ENCODE results near the gene MYO9B. TPM values are rescaled to one million over a fixed set of nuclear protein-coding genes. Genes with fewer than 3 reads are reported as not detected.
A peak's percentile ranks its signal among the peaks of the same experiment; 100 is the strongest.

MYO9B gene
- total and polyA plus RNA-seq, 9 of the 15 experiments (the other 6 are each of a cell fraction or from before 2014, with no cell fraction given): 2.4 to 77.6 (median 23.0) TPM

DNA sequence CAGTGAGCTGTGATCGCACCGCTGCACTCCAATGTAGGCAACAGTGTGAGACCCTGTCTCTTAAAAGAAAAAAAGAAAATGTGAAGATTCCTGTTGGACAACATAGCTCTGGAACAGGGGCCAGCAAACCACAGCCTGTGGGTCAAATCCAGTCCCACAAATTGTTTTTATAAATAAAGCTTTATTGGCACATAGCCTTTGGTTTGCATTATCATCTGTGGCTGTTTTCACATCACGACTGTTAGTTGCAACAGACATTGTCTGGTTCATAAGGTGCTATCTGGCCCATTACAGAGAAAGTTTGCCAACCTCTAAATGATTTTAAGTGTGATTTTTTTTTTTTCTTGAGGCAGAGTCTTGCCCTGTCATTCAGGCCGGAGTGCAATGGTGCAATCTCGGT, 90.1 kb downstream of the MYO9B start:
- BruUV-seq (replicated peaks): no TSS peak
- intact Hi-C loops (cut with micrococcal nuclease): no loop called here
- in situ Hi-C loops (cut with MboI): no loop called here

More for the DNA sequence above, 90.1 kb downstream of the MYO9B start:
- H3K9ac ChIP-seq (ENCODE audit: insufficient read depth in 1 of 2, low read depth in 2 of 2, low read length in 2 of 2): no peak overlapping the region
- no peak for TF ChIP-seq GTF2B (IDR thresholded peaks at IDR 0.05; ENCODE audit: extremely low read depth, insufficient read length)
- no peak for TF ChIP-seq PRMT5 (CRISPR knock-in tag; IDR thresholded peaks at IDR 0.05)
- TF ChIP-seq ZFP30 (CRISPR knock-in tag; IDR thresholded peaks at IDR 0.05; ENCODE audit: borderline replicate concordance): no peak
- peak; percentile 95 for TF ChIP-seq ZBTB40 (IDR thresholded peaks at IDR 0.05)
- TF ChIP-seq ZBTB40 (CRISPR knock-in tag; IDR thresholded peaks at IDR 0.05): peak; percentile 90
- H3K36me3 ChIP-seq (ENCODE audit: control insufficient read depth, insufficient read depth, low read length): peaks cover 73% of the 10 kb centered on the region
- ChIA-PET CTCF (ENCODE audit: low intra/inter-chr PET ratio) (no interaction called here), POLR2A (no interaction called here)
- no peaks in the 10 kb centered on the region for H3K9me1 ChIP-seq (ENCODE audit: control insufficient read depth, insufficient read depth, low read length)
- H4K20me1 ChIP-seq (replicated peaks; ENCODE audit: control insufficient read depth, insufficient read depth, low read length): no peaks in the 10 kb centered on the region
- WGBS (ENCODE audit: insufficient coverage, low coverage, missing lambda C conversion rate): 79% methylated on average over 4 of the region's 5 CpGs
- H3K4me3 ChIP-seq: no peak overlapping the region
- no peaks in the 10 kb centered on the region for H3K27me3 ChIP-seq (ENCODE audit: control insufficient read depth in 2 of 2, insufficient read depth in 2 of 2, low read length in 2 of 2)
- no peaks in the 10 kb centered on the region for H3K79me2 ChIP-seq (ENCODE audit: control insufficient read depth, insufficient read depth, low read length)
- DNase-seq (ENCODE audit: extremely low read depth in 1 of 4, low spot score in 3 of 4): no peak
- no peak for FAIRE-seq
- H3K9me3 ChIP-seq (replicated peaks; ENCODE audit: control insufficient read depth, insufficient read depth, low read depth, low read length): no peaks in the 10 kb centered on the region
- no peak overlapping the region for H3K27ac ChIP-seq (ENCODE audit: extremely low read depth, low read depth, low read length)
- H3K4me1 ChIP-seq (replicated peaks in 1 of 2; ENCODE audit: control insufficient read depth in 2 of 2, insufficient read depth in 2 of 2, low read length in 2 of 2): no peaks in the 10 kb centered on the region
- no peak overlapping the region for H2AFZ ChIP-seq (ENCODE audit: low read depth, low read length)
- no peak overlapping the region for H3K4me2 ChIP-seq (ENCODE audit: insufficient read depth, low read length)
- no peak for ATAC-seq
